K562 (cell line): ENCODE measurements around the gene ELAVL3. TPM values are rescaled to one million over a fixed set of nuclear protein-coding genes. Genes with fewer than 3 reads are reported as not detected.

Source experiments
- BRF1 ChIP-seq: IDR thresholded peaks from 3 replicates; pipeline ENCODE4 v1.6.1; 2011; ENCODE audit warnings: borderline replicate concordance, mild to moderate bottlenecking; ENCODE audit not compliant: insufficient read length; ENCODE audit errors: extremely low read depth
- ERF ChIP-seq: fragments of 450-650 bp; formaldehyde crosslinking; IDR thresholded peaks from 2 replicates; pipeline ENCODE4 v1.4.0; 2020; ENCODE audit warnings: mild to moderate bottlenecking, mixed read lengths
- HMGXB4 ChIP-seq: sonication (generic); formaldehyde crosslinking; IDR thresholded peaks from 2 replicates; pipeline ENCODE4 v1.8.1; 2023; ENCODE audit warnings: mild to moderate bottlenecking, missing genetic modification reagents
- KDM4B ChIP-seq, 2 experiments: fragments of 450-650 bp in 1 of 2; sonication (generic) in 1 of 2; IDR thresholded peaks; 2 replicates each; pipeline ENCODE4 v1.6.1; 2016 to 2017; ENCODE audit warnings: borderline replicate concordance in 2 of 2, antibody characterized with exemption in 1 of 2, low read depth in 1 of 2, mild to moderate bottlenecking in 1 of 2
- MAZ ChIP-seq, 2 experiments: fragments of 450-650 bp in 1 of 2; sonication (generic) in 1 of 2; formaldehyde crosslinking; IDR thresholded peaks in 1 of 2; conservative IDR thresholded peaks in 1 of 2; 2 replicates each; pipeline versions ENCODE4 v1.4.0 to v1.5.0; 2020; ENCODE audit warnings: mild to moderate bottlenecking in 1 of 2, missing genetic modification reagents in 1 of 2
- MCM5 ChIP-seq: fragments of 450-650 bp; IDR thresholded peaks from 2 replicates; pipeline ENCODE4 v1.6.1; 2016; ENCODE audit warnings: low read depth
- PURB ChIP-seq: sonication (generic); formaldehyde crosslinking; IDR thresholded peaks from 2 replicates; pipeline ENCODE4 v1.9.0; 2021; ENCODE audit warnings: low read depth, mild to moderate bottlenecking, missing genetic modification reagents
- RBBP5 ChIP-seq: fragments of 200-600 bp; sonication (generic); IDR thresholded peaks from 2 replicates; pipeline ENCODE4 v1.6.1; 2012; ENCODE audit warnings: borderline replicate concordance, mild to moderate bottlenecking, low read length, control low read depth, inconsistent platforms; ENCODE audit not compliant: insufficient read depth, poor library complexity, severe bottlenecking
- RBM25 ChIP-seq: fragments of 200-400 bp; formaldehyde crosslinking; IDR thresholded peaks from 2 replicates; pipeline ENCODE4 v1.6.1; 2018; ENCODE audit warnings: low read length, low read depth, moderate library complexity; ENCODE audit not compliant: severe bottlenecking
- RUNX1 ChIP-seq: sonication (generic); IDR thresholded peaks from 2 replicates; pipeline ENCODE4 v1.6.1; 2016; ENCODE audit warnings: antibody characterized with exemption, low read depth
- SMAD4 ChIP-seq: fragments of 250-450 bp; sonication (Bioruptor Pico); conservative IDR thresholded peaks from 2 replicates; pipeline ENCODE4 v1.8.0; 2021; ENCODE audit warnings: inconsistent platforms, mild to moderate bottlenecking, moderate library complexity
- SMARCA4 ChIP-seq: fragments of 450-650 bp; IDR thresholded peaks from 2 replicates; pipeline ENCODE4 v1.6.1; 2016
- SNIP1 ChIP-seq: fragments of 450-650 bp; IDR thresholded peaks from 2 replicates; pipeline ENCODE4 v1.7.1; 2017; ENCODE audit warnings: low read depth, mild to moderate bottlenecking
- TAL1 ChIP-seq: fragments of 450-650 bp; IDR thresholded peaks from 2 replicates; pipeline ENCODE4 v1.6.1; 2016; ENCODE audit warnings: mild to moderate bottlenecking
- VEZF1 ChIP-seq: fragments of 200-800 bp; sonication (Bioruptor generic); IDR thresholded peaks from 2 replicates; pipeline ENCODE4 v1.6.1; 2017; ENCODE audit warnings: missing genetic modification characterization, missing compliant biosample characterization
- ZMIZ1 ChIP-seq, 2 experiments: fragments of 150-350 bp in 1 of 2; IDR thresholded peaks; 2 replicates each; pipeline ENCODE4 v1.6.1; 2012 to 2016; ENCODE audit warnings: low read depth in 2 of 2, low read length in 2 of 2, mild to moderate bottlenecking in 1 of 2, moderate library complexity in 1 of 2
- ZNF444 ChIP-seq: fragments of 250-450 bp; sonication (Bioruptor Pico); IDR thresholded peaks from 2 replicates; pipeline ENCODE4 v1.4.0; 2020; ENCODE audit warnings: mild to moderate bottlenecking, moderate library complexity
- ZNF511 ChIP-seq: sonication (generic); formaldehyde crosslinking; IDR thresholded peaks from 2 replicates; pipeline ENCODE4 v1.8.0; 2022; ENCODE audit warnings: mild to moderate bottlenecking, missing genetic modification reagents
- ZNF584 ChIP-seq: fragments of 200-800 bp; sonication (Bioruptor generic); IDR thresholded peaks from 2 replicates; pipeline ENCODE4 v1.6.1; 2016; ENCODE audit warnings: low read depth, mild to moderate bottlenecking, missing genetic modification characterization, missing compliant biosample characterization
- polyA plus RNA-seq, 8 experiments: library from polyadenylated mRNA; depleted of rRNA in 4 of 8; stranded (reverse) in 5 of 8; unstranded in 3 of 8; fragments of >200 nt; fragmentation: Nextera tagmentation in 2 of 8; fragmentation: Illumina TruSeq in 1 of 8; extraction: Ambion mirVana in 2 of 8; extraction: Trizol in 1 of 8; gene quantifications; 2 replicates each; pipeline versions ENCODE4 v1.2.1 to v1.2.3, GENCODE V29; 2011 to 2014; ENCODE audit warnings: inconsistent platforms in 1 of 8, missing spikeins in 1 of 8
- total RNA-seq, 7 experiments: library from RNA; depleted of rRNA in 6 of 7; stranded (reverse); fragments of >200 nt in 6 of 7; fragmentation: Illumina TruSeq in 2 of 7; extraction: Trizol in 2 of 7; gene quantifications; 2 replicates each; pipeline versions ENCODE4 v1.2.1 to v1.2.3, GENCODE V29; 2011 to 2021; ENCODE audit warnings: low replicate concordance in 1 of 7

ELAVL3 gene
- total and polyA plus RNA-seq, 9 of the 15 experiments (the other 6 are each of a cell fraction or from before 2014, with no cell fraction given): not detected

- peak; percentile 61 for TF ChIP-seq RBBP5
- TF ChIP-seq RBM25: peak; percentile 100
- TF ChIP-seq MCM5: no peak
- TF ChIP-seq TAL1: no peak
- TF ChIP-seq ZMIZ1 (IDR thresholded peaks at IDR 0.05; ENCODE audit: low read depth in 2 of 2, low read length in 2 of 2): 0 out of 4 replicates have a peak, but pooled peaks of 1 of the 2 experiments have one; percentile 43
- peak; percentile 87 for TF ChIP-seq VEZF1 (CRISPR knock-in tag)
- peak; percentile 99 for TF ChIP-seq ZNF511 (CRISPR knock-in tag)
- TF ChIP-seq HMGXB4 (CRISPR knock-in tag): peak; percentile 90; the same call in 1 of the 2 replicates
- TF ChIP-seq RUNX1: no peak
- peak; percentile 72; the same call in 1 of the 2 replicates for TF ChIP-seq ERF (CRISPR knock-in tag)
- TF ChIP-seq SMARCA4: no peak
- TF ChIP-seq SMAD4 (CRISPR knock-in tag): peak; percentile 90
- no peak for TF ChIP-seq BRF1
- peak; percentile 95 to 96 for TF ChIP-seq MAZ (CRISPR knock-in tag; conservative IDR thresholded peaks at IDR 0.05 in 1 of 2, IDR thresholded peaks at IDR 0.05 in 1 of 2)
- TF ChIP-seq ZNF584: 0 out of 2 replicates have a peak, but pooled peaks have one; percentile 39
- 0 out of 4 replicates have a peak, but pooled peaks of 1 of the 2 experiments have one; percentile 23 for TF ChIP-seq KDM4B (IDR thresholded peaks at IDR 0.05; ENCODE audit: borderline replicate concordance in 2 of 2, low read depth in 1 of 2)
- no peak for TF ChIP-seq PURB (CRISPR knock-in tag)
- TF ChIP-seq ZNF444 (CRISPR knock-in tag): no peak
- TF ChIP-seq SNIP1: peak; percentile 80
Measured at GRCh38 chr19:11482384-11483050, 1.7 kb upstream of the ELAVL3 start (continued).
